ENCODE data around the gene PPM1A. TPM values are rescaled to one million over a fixed set of nuclear protein-coding genes. Genes with fewer than 3 reads are reported as not detected.
A peak's percentile ranks its signal among the peaks of the same experiment; 100 is the strongest.

Gene PPM1A
- total and polyA plus RNA-seq, 9 of the 15 experiments (the other 6 are each of a cell fraction or from before 2014, with no cell fraction given) = 5.5 to 23.9 (median 15.2) TPM

- TF ChIP-seq ZNF175 (CRISPR knock-in tag; IDR thresholded peaks at IDR 0.05; ENCODE audit: low read depth) (no peak), ARNT (IDR thresholded peaks at IDR 0.05) (no peak), ZNF592 (IDR thresholded peaks at IDR 0.05) (peak; percentile 75), HMBOX1 (IDR thresholded peaks at IDR 0.05) (peak; percentile 62; the same call in 1 of the 2 replicates), SRSF7 (optimal IDR thresholded peaks at IDR 0.05; ENCODE audit: low read depth, low read length) (no peak), OTX1 (CRISPR knock-in tag; IDR thresholded peaks at IDR 0.05) (0 out of 2 replicates have a peak, but pooled peaks have one; percentile 18), GABPB1 (CRISPR knock-in tag; IDR thresholded peaks at IDR 0.05) (no peak), MCM3 (IDR thresholded peaks at IDR 0.05) (no peak), ELF1 (tag; IDR thresholded peaks at IDR 0.05) (no peak), MBD2 (IDR thresholded peaks at IDR 0.05; ENCODE audit: borderline replicate concordance, low read depth) (peak; percentile 77; the same call in 1 of the 2 replicates), ZC3H4 (CRISPR knock-in tag; IDR thresholded peaks at IDR 0.05; ENCODE audit: borderline replicate concordance) (peak; percentile 93; the same call in 1 of the 2 replicates)
- TF ChIP-seq, protein P1, sequence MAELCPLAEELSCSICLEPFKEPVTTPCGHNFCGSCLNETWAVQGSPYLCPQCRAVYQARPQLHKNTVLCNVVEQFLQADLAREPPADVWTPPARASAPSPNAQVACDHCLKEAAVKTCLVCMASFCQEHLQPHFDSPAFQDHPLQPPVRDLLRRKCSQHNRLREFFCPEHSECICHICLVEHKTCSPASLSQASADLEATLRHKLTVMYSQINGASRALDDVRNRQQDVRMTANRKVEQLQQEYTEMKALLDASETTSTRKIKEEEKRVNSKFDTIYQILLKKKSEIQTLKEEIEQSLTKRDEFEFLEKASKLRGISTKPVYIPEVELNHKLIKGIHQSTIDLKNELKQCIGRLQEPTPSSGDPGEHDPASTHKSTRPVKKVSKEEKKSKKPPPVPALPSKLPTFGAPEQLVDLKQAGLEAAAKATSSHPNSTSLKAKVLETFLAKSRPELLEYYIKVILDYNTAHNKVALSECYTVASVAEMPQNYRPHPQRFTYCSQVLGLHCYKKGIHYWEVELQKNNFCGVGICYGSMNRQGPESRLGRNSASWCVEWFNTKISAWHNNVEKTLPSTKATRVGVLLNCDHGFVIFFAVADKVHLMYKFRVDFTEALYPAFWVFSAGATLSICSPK (IDR thresholded peaks at IDR 0.05; ENCODE audit: borderline replicate concordance) = no peak
- TF ChIP-seq, protein P2, sequence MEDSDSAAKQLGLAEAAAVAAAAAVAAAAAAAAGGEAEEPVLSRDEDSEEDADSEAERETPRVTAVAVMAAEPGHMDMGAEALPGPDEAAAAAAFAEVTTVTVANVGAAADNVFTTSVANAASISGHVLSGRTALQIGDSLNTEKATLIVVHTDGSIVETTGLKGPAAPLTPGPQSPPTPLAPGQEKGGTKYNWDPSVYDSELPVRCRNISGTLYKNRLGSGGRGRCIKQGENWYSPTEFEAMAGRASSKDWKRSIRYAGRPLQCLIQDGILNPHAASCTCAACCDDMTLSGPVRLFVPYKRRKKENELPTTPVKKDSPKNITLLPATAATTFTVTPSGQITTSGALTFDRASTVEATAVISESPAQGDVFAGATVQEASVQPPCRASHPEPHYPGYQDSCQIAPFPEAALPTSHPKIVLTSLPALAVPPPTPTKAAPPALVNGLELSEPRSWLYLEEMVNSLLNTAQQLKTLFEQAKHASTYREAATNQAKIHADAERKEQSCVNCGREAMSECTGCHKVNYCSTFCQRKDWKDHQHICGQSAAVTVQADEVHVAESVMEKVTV (CRISPR knock-in tag; IDR thresholded peaks at IDR 0.05) = no peak
Measured at GRCh38 chr14:60247994-60248696, 876 bp upstream of the PPM1A start (continued).

Measured in K562 (cell line).